OCI-LY7 (cell line): ENCODE data around the gene GLG1.
"Not testable (repeated sequence)": the region's sequence is repeated elsewhere in the genome, so short reads cannot be mapped to it uniquely, and the experiment has no call there.

Source experiments
- EZH2phosphoT487 ChIP-seq: fragments of 200-600 bp; sonication (generic); IDR thresholded peaks from 2 replicates; pipeline ENCODE4 v1.6.1; 2018; ENCODE audit warnings: low read depth, borderline replicate concordance, mild to moderate bottlenecking, mixed run types, antibody characterized with exemption, low read length, moderate library complexity, mixed read lengths
- TF ChIP-seq, protein P1 (sequence below): fragments of 200-600 bp; sonication (generic); conservative IDR thresholded peaks from 2 replicates; pipeline ENCODE4 v1.5.1; 2014; ENCODE audit warnings: mild to moderate bottlenecking, antibody characterized with exemption, low read length, moderate library complexity, mixed read lengths

DNA sequence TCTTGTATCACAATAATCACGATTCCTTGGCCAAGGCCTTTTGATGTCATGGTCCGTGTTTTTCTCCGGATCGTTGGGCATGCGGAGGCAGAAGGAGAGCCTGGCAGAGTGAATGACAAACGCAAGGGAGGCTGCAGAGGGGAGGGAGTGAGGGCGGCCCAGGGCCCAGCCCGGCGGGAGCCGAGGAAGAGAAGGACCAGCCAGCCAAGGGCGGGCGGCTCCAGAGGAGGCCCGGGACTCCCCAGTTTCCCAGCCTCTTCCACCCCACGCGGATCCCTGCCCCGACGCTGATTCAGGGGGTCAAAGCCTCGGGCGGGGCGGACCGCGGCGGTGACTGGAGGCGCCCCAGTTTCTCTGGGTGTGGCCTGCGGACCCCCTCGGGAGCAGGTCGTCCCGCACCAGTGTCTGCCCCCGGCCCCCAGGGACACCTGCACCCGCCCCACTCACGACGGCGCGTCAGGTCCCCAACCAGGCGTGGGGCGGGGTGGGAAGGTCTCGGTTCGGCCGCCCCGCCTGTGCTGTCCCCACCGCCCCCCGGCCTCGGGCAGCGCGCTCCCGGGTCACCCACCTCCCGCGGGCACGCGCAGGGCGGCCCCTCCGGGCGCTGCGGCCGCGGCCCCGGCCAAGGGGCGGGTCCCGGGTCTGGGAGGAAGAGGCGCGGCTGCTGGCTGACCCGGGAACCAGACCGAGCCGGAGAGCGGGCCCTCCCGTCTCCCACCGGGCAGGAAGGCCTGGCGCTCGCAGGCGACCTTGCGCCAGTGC, 200.1 kb downstream of the GLG1 start:
- TF ChIP-seq, protein P1, sequence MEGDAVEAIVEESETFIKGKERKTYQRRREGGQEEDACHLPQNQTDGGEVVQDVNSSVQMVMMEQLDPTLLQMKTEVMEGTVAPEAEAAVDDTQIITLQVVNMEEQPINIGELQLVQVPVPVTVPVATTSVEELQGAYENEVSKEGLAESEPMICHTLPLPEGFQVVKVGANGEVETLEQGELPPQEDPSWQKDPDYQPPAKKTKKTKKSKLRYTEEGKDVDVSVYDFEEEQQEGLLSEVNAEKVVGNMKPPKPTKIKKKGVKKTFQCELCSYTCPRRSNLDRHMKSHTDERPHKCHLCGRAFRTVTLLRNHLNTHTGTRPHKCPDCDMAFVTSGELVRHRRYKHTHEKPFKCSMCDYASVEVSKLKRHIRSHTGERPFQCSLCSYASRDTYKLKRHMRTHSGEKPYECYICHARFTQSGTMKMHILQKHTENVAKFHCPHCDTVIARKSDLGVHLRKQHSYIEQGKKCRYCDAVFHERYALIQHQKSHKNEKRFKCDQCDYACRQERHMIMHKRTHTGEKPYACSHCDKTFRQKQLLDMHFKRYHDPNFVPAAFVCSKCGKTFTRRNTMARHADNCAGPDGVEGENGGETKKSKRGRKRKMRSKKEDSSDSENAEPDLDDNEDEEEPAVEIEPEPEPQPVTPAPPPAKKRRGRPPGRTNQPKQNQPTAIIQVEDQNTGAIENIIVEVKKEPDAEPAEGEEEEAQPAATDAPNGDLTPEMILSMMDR, result not testable (repeated sequence)
- TF ChIP-seq EZH2phosphoT487, result not testable (repeated sequence)
